Fibroblast of the aortic adventitia (primary cell): Measurements from ENCODE around the gene SUGP2. TPM values are rescaled to one million over a fixed set of nuclear protein-coding genes. Genes with fewer than 3 reads are reported as not detected.
A peak's percentile ranks its signal among the peaks of the same experiment; 100 is the strongest.

Source experiments
- DNase-seq: peaks from one replicate; pipeline ENCODE4 v3.0.0-alpha.2; 2010; ENCODE audit warnings: low read depth
- H3K4me3 ChIP-seq: 2 replicates; pipeline ENCODE4 v1.5.1; 2011; ENCODE audit warnings: low read depth, mild to moderate bottlenecking, control low read depth, low read length, moderate library complexity
- CTCF ChIP-seq: IDR thresholded peaks from 2 replicates; pipeline ENCODE4 v1.5.1; 2011; ENCODE audit warnings: mild to moderate bottlenecking, low read length, control low read depth, inconsistent platforms; ENCODE audit not compliant: insufficient read depth
- total RNA-seq: library from RNA; depleted of rRNA; stranded (reverse); fragments of >200 nt; gene quantifications from 2 replicates; pipeline ENCODE4 v1.2.3, GENCODE V29; 2012; ENCODE audit warnings: low replicate concordance

Gene SUGP2
- total RNA-seq, 1 donor, result 35.3 TPM

DNA sequence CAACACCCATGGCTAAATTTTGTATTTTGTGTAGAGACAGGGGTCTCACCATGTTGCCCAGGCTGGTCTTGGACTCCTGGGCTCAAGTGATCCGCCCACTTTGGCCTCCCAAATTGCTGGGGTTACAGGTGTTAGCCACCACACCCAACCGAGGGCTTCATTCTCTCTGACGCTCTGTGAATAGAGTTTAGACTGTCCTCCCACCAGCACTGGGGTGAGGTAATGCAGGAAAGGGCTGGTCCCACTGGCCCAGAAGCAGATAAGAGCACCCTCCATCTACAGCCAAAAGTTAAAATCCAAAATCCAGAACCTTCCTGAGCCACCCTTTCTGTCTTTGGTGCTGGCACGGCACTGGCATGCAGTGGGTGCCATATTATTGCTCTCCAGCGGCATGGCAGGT, 60.5 kb downstream of the SUGP2 start:
- H3K4me3 ChIP-seq, result no peak overlapping the region
- no peak for TF ChIP-seq CTCF
- DNase-seq, result peak; percentile 36

DNA sequence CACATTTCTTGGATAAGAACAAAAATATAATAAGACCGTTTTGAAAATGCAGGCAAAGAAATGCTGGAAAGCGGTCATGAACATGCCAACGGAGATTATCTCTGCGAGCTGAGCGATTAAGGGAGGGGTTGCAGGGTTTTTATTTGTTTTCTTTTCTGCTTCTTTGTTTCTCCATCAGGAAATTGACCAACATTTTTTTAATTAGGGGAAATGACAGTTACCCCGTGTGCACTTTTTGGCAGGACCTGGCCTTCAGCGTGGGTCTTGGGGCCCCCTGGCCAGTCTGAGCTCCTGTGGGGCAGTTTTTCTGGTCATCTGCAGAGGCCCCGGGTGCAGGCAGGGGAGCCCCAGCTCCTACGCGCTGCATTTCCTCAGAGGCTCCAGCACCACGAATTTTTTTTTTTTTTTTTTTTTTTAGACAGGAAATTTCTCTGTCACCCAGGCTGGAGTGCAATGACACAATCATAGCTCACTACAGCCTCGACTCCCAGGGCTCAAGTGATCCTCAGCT, 61.0 kb downstream of the SUGP2 start:
- no peak overlapping the region for H3K4me3 ChIP-seq
- no peak for TF ChIP-seq CTCF
- peak; percentile 87 for DNase-seq

GRCh38 chr19:18969931-18970659, 63.2 kb downstream of the SUGP2 start:
- no peak for TF ChIP-seq CTCF
- H3K4me3 ChIP-seq, result no peak overlapping the region
- no peak for DNase-seq

- no peak for TF ChIP-seq CTCF
- DNase-seq, result peak; percentile 49
- no peak overlapping the region for H3K4me3 ChIP-seq
Observed at GRCh38 chr19:18967358-18968146, 65.8 kb downstream of the SUGP2 start.

GRCh38 chr19:18966307-18966706, 67.0 kb downstream of the SUGP2 start:
- H3K4me3 ChIP-seq, result no peak overlapping the region

GRCh38 chr19:18964121-18964520, 69.2 kb downstream of the SUGP2 start:
- DNase-seq, result no peak
- H3K4me3 ChIP-seq, result no peak overlapping the region
- no peak for TF ChIP-seq CTCF

More at GRCh38 chr19:18966307-18966706, 67.0 kb downstream of the SUGP2 start:
- no peak for TF ChIP-seq CTCF
- no peak for DNase-seq
